ENCODE results near the gene INSR. TPM values are rescaled to one million over a fixed set of nuclear protein-coding genes. Genes with fewer than 3 reads are reported as not detected.
A peak's percentile ranks its signal among the peaks of the same experiment; 100 is the strongest.

The INSR gene
- 10 to 100 TPM; 58.7 to 62.2 TPM for total RNA-seq

- intact Hi-C loops (cut with DNase I): loop anchor here (5.0 kb wide), 1 partner anchor 97 kb away; no protein-coding TSS in a partner anchor
- peak within 1 kb of the TSS; percentile 96 for H3K4me3 ChIP-seq
- no peaks in the 10 kb centered on the region for H3K9me3 ChIP-seq
- peak within 1 kb of the TSS; percentile 73 to 94 for H3K9ac ChIP-seq (ENCODE audit: low read depth in 2 of 2, low read length in 2 of 2)
- H3K4me1 ChIP-seq: peaks cover 7% of the 10 kb centered on the region
- TF ChIP-seq CTCF (IDR thresholded peaks at IDR 0.05): no peak
- no peaks in the 10 kb centered on the region for H3K36me3 ChIP-seq
- peak within 1 kb of the TSS; percentile 83 for H3K27ac ChIP-seq
- DNase-seq: peak; percentile 93
- no peaks in the 10 kb centered on the region for H3K27me3 ChIP-seq
Observed at GRCh38 chr19:7293762-7294557, at the start of gene INSR. TSS of gene INSR (minus strand) at chr19:7294414. CDS start at chr19:7293891, 523 bp downstream.

GRCh38 chr19:7342143-7342542 lies 47.9 kb upstream of the INSR start:
- no peaks in the 10 kb centered on the region for H3K36me3 ChIP-seq
- no peaks in the 10 kb centered on the region for H3K4me1 ChIP-seq
- no peak overlapping the region for H3K4me3 ChIP-seq
- H3K9ac ChIP-seq (ENCODE audit: low read depth in 2 of 2, low read length in 2 of 2): no peak overlapping the region
- no peaks in the 10 kb centered on the region for H3K9me3 ChIP-seq
- H3K27me3 ChIP-seq: no peaks in the 10 kb centered on the region
- intact Hi-C loops (cut with DNase I): loop anchor here (5.0 kb wide), 1 partner anchor 195 kb away; no protein-coding TSS in a partner anchor
- H3K27ac ChIP-seq: no peak overlapping the region
- TF ChIP-seq CTCF (IDR thresholded peaks at IDR 0.05): no peak
- DNase-seq: no peak

GRCh38 chr19:7340959-7341837 lies 47.0 kb upstream of the INSR start:
- Histone ChIP-seq H3K4me1 (no peaks in the 10 kb centered on the region), H3K9me3 (no peaks in the 10 kb centered on the region), H3K9ac (ENCODE audit: low read depth in 2 of 2, low read length in 2 of 2) (peak overlapping the region in 1 of 2 donors; percentile 19), H3K4me3 (no peak overlapping the region), H3K36me3 (no peaks in the 10 kb centered on the region), H3K27ac (no peak overlapping the region), H3K27me3 (no peaks in the 10 kb centered on the region)
- DNase-seq: peak; percentile 89
- peak; percentile 93 for TF ChIP-seq CTCF (IDR thresholded peaks at IDR 0.05)
- intact Hi-C loops (cut with DNase I): loop anchor here (2.0 to 5.0 kb wide), 2 partner anchors 194 to 238 kb away; no protein-coding TSS in a partner anchor

GRCh38 chr19:7337380-7338194 lies 43.4 kb upstream of the INSR start:
- TF ChIP-seq CTCF (IDR thresholded peaks at IDR 0.05): no peak
- H3K9me3 ChIP-seq: no peaks in the 10 kb centered on the region
- H3K36me3 ChIP-seq: no peaks in the 10 kb centered on the region
- intact Hi-C loops (cut with DNase I): no loop called here
- no peak overlapping the region for H3K4me3 ChIP-seq
- no peak overlapping the region for H3K27ac ChIP-seq
- no peaks in the 10 kb centered on the region for H3K4me1 ChIP-seq
- no peak overlapping the region for H3K9ac ChIP-seq (ENCODE audit: low read depth in 2 of 2, low read length in 2 of 2)
- no peaks in the 10 kb centered on the region for H3K27me3 ChIP-seq
- DNase-seq: no peak

Measured in colonic mucosa (tissue), 4 donors.